ENCODE data around the gene NSFL1C.

The NSFL1C gene

GRCh38 chr20:1442304-1442703 lies 24.3 kb downstream of the NSFL1C start:
- Histone ChIP-seq H3K27me3 (replicated peaks; ENCODE audit: control insufficient read depth, insufficient read depth, low read length, poor library complexity, severe bottlenecking) (no peaks in the 10 kb centered on the region), H3K4me1 (ENCODE audit: control insufficient read depth, insufficient read depth, low read length, poor library complexity, severe bottlenecking) (no peaks in the 10 kb centered on the region), H3K9me3 (ENCODE audit: control insufficient read depth, low read length) (no peaks in the 10 kb centered on the region), H3K27ac (ENCODE audit: insufficient read depth, low read length, poor library complexity, severe bottlenecking) (no peak overlapping the region), H3K4me3 (ENCODE audit: insufficient read depth, low read depth, low read length, poor library complexity, severe bottlenecking) (no peak overlapping the region), H3K36me3 (ENCODE audit: control insufficient read depth, insufficient read depth, low read length) (peaks cover 57% of the 10 kb centered on the region)
- DNase-seq = no peak

- Histone ChIP-seq H3K4me1 (ENCODE audit: control insufficient read depth, insufficient read depth, low read length, poor library complexity, severe bottlenecking) (no peaks in the 10 kb centered on the region), H3K27ac (ENCODE audit: insufficient read depth, low read length, poor library complexity, severe bottlenecking) (no peak overlapping the region), H3K27me3 (replicated peaks; ENCODE audit: control insufficient read depth, insufficient read depth, low read length, poor library complexity, severe bottlenecking) (no peaks in the 10 kb centered on the region), H3K36me3 (ENCODE audit: control insufficient read depth, insufficient read depth, low read length) (peaks cover 47% of the 10 kb centered on the region), H3K4me3 (ENCODE audit: insufficient read depth, low read depth, low read length, poor library complexity, severe bottlenecking) (no peak overlapping the region), H3K9me3 (ENCODE audit: control insufficient read depth, low read length) (no peaks in the 10 kb centered on the region)
- no peak for DNase-seq
Measured at GRCh38 chr20:1441133-1441532, 25.5 kb downstream of the NSFL1C start.

- no peak overlapping the region for H3K27ac ChIP-seq (ENCODE audit: insufficient read depth, low read length, poor library complexity, severe bottlenecking)
- no peaks in the 10 kb centered on the region for H3K27me3 ChIP-seq (replicated peaks; ENCODE audit: control insufficient read depth, insufficient read depth, low read length, poor library complexity, severe bottlenecking)
- H3K4me1 ChIP-seq (ENCODE audit: control insufficient read depth, insufficient read depth, low read length, poor library complexity, severe bottlenecking) = peaks cover 5% of the 10 kb centered on the region
- H3K9me3 ChIP-seq (ENCODE audit: control insufficient read depth, low read length) = no peaks in the 10 kb centered on the region
- DNase-seq = no peak
- H3K4me3 ChIP-seq (ENCODE audit: insufficient read depth, low read depth, low read length, poor library complexity, severe bottlenecking) = no peak overlapping the region
- peaks cover 36% of the 10 kb centered on the region for H3K36me3 ChIP-seq (ENCODE audit: control insufficient read depth, insufficient read depth, low read length)
Measured at GRCh38 chr20:1440024-1440423, 26.6 kb downstream of the NSFL1C start.

- Histone ChIP-seq H3K4me3 (ENCODE audit: insufficient read depth, low read depth, low read length, poor library complexity, severe bottlenecking) (no peak overlapping the region), H3K9me3 (ENCODE audit: control insufficient read depth, low read length) (no peaks in the 10 kb centered on the region), H3K36me3 (ENCODE audit: control insufficient read depth, insufficient read depth, low read length) (peaks cover 23% of the 10 kb centered on the region), H3K27ac (ENCODE audit: insufficient read depth, low read length, poor library complexity, severe bottlenecking) (no peak overlapping the region), H3K27me3 (replicated peaks; ENCODE audit: control insufficient read depth, insufficient read depth, low read length, poor library complexity, severe bottlenecking) (no peaks in the 10 kb centered on the region), H3K4me1 (ENCODE audit: control insufficient read depth, insufficient read depth, low read length, poor library complexity, severe bottlenecking) (peaks cover 13% of the 10 kb centered on the region)
- no peak for DNase-seq
Measured at GRCh38 chr20:1438361-1438760, 28.3 kb downstream of the NSFL1C start.

DNA sequence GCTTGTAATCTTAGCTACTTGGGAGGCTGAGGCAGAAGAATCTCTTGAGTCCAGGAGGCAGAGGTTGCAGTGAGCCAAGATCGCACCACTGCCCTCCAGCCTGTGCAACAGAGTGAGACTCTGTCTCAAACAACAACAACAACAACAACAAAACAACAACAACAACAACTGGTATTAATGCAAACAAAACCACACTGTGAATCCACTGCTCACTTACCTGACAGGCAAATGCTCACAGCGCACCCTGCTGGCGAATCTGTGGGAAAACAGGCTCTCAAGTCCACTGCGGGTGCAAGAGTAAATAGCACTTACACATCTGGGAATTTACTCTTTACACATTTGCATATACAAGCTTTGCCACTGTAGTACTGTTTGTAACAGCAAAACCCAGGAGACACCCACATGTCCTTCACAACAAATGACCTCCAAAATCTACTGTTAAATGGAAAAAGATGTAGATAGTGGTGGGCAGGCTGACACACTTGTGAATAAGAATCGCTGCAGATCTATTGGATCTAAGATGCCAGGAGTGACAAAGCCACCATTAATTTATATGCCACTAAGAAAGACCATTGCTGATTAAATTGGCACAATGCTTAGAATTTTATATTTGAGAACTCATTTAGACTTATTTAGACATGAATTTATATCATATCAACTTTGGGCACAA lies 29.3 kb downstream of the NSFL1C start:
- H3K4me3 ChIP-seq (ENCODE audit: insufficient read depth, low read depth, low read length, poor library complexity, severe bottlenecking) = no peak overlapping the region
- peak; percentile 47 to 70 (median 59) for DNase-seq
- no peaks in the 10 kb centered on the region for H3K9me3 ChIP-seq (ENCODE audit: control insufficient read depth, low read length)
- no peaks in the 10 kb centered on the region for H3K27me3 ChIP-seq (replicated peaks; ENCODE audit: control insufficient read depth, insufficient read depth, low read length, poor library complexity, severe bottlenecking)
- peaks cover 18% of the 10 kb centered on the region for H3K36me3 ChIP-seq (ENCODE audit: control insufficient read depth, insufficient read depth, low read length)
- peaks cover 13% of the 10 kb centered on the region for H3K4me1 ChIP-seq (ENCODE audit: control insufficient read depth, insufficient read depth, low read length, poor library complexity, severe bottlenecking)
- H3K27ac ChIP-seq (ENCODE audit: insufficient read depth, low read length, poor library complexity, severe bottlenecking) = no peak overlapping the region

DNA sequence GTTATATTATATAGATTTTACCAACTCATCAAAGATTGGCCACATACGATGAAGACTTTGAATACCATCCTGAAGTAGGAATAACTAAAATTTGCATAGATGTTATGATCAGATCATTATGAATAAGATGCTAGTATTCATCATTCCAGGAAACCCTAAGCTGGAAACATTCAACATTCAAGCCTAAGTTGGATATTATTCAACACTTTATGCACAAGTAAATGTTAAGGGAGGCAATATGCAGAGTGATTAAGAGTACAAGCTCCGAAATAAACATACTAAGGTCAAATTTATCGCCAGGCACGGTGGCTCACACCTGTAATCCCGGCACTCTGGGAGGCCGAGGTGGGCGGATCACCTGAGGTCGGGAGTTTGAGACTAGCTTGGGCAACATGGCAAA lies 30.4 kb downstream of the NSFL1C start:
- Histone ChIP-seq H3K4me1 (ENCODE audit: control insufficient read depth, insufficient read depth, low read length, poor library complexity, severe bottlenecking) (peaks cover 13% of the 10 kb centered on the region), H3K36me3 (ENCODE audit: control insufficient read depth, insufficient read depth, low read length) (peaks cover 10% of the 10 kb centered on the region), H3K27ac (ENCODE audit: insufficient read depth, low read length, poor library complexity, severe bottlenecking) (no peak overlapping the region), H3K9me3 (ENCODE audit: control insufficient read depth, low read length) (no peaks in the 10 kb centered on the region), H3K27me3 (replicated peaks; ENCODE audit: control insufficient read depth, insufficient read depth, low read length, poor library complexity, severe bottlenecking) (no peaks in the 10 kb centered on the region), H3K4me3 (ENCODE audit: insufficient read depth, low read depth, low read length, poor library complexity, severe bottlenecking) (no peak overlapping the region)
- DNase-seq = no peak

DNA sequence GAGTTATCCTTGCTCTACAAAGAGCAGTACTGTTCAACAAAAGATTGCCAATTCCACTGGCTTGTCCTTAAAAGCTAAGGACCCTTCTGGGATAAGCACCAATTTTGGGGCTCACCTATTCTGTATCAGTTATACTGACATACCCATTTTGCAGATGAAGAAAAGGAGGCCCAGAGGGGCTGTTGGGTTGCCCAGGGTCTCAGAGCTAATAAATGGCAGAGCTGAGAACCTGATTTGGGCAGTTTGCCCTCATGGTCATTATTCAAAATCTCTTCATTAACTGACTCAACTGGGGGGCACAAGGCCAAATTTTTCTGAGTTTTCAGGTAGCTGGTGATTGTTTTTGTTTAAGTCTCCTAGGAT lies 31.3 kb downstream of the NSFL1C start:
- Histone ChIP-seq H3K27ac (ENCODE audit: insufficient read depth, low read length, poor library complexity, severe bottlenecking) (no peak overlapping the region), H3K4me1 (ENCODE audit: control insufficient read depth, insufficient read depth, low read length, poor library complexity, severe bottlenecking) (peaks cover 13% of the 10 kb centered on the region), H3K4me3 (ENCODE audit: insufficient read depth, low read depth, low read length, poor library complexity, severe bottlenecking) (no peak overlapping the region), H3K36me3 (ENCODE audit: control insufficient read depth, insufficient read depth, low read length) (peaks cover 6% of the 10 kb centered on the region), H3K27me3 (replicated peaks; ENCODE audit: control insufficient read depth, insufficient read depth, low read length, poor library complexity, severe bottlenecking) (no peaks in the 10 kb centered on the region), H3K9me3 (ENCODE audit: control insufficient read depth, low read length) (no peaks in the 10 kb centered on the region)
- no peak for DNase-seq

- Histone ChIP-seq H3K27ac (ENCODE audit: insufficient read depth, low read length, poor library complexity, severe bottlenecking) (no peak overlapping the region), H3K36me3 (ENCODE audit: control insufficient read depth, insufficient read depth, low read length) (peaks cover 6% of the 10 kb centered on the region), H3K4me1 (ENCODE audit: control insufficient read depth, insufficient read depth, low read length, poor library complexity, severe bottlenecking) (peaks cover 13% of the 10 kb centered on the region), H3K9me3 (ENCODE audit: control insufficient read depth, low read length) (no peaks in the 10 kb centered on the region), H3K4me3 (ENCODE audit: insufficient read depth, low read depth, low read length, poor library complexity, severe bottlenecking) (no peak overlapping the region), H3K27me3 (replicated peaks; ENCODE audit: control insufficient read depth, insufficient read depth, low read length, poor library complexity, severe bottlenecking) (no peaks in the 10 kb centered on the region)
- peak; percentile 51 to 59 (median 53) for DNase-seq
Measured at GRCh38 chr20:1434571-1435336, 31.9 kb downstream of the NSFL1C start.

GRCh38 chr20:1431158-1431557 lies 35.5 kb downstream of the NSFL1C start:
- no peaks in the 10 kb centered on the region for H3K36me3 ChIP-seq (ENCODE audit: control insufficient read depth, insufficient read depth, low read length)
- no peaks in the 10 kb centered on the region for H3K27me3 ChIP-seq (replicated peaks; ENCODE audit: control insufficient read depth, insufficient read depth, low read length, poor library complexity, severe bottlenecking)
- DNase-seq = no peak
- no peaks in the 10 kb centered on the region for H3K9me3 ChIP-seq (ENCODE audit: control insufficient read depth, low read length)
- no peak overlapping the region for H3K4me3 ChIP-seq (ENCODE audit: insufficient read depth, low read depth, low read length, poor library complexity, severe bottlenecking)
- H3K27ac ChIP-seq (ENCODE audit: insufficient read depth, low read length, poor library complexity, severe bottlenecking) = no peak overlapping the region
- peaks cover 13% of the 10 kb centered on the region for H3K4me1 ChIP-seq (ENCODE audit: control insufficient read depth, insufficient read depth, low read length, poor library complexity, severe bottlenecking)

- H3K27ac ChIP-seq (ENCODE audit: insufficient read depth, low read length, poor library complexity, severe bottlenecking) = no peak overlapping the region
- H3K9me3 ChIP-seq (ENCODE audit: control insufficient read depth, low read length) = no peaks in the 10 kb centered on the region
- peaks cover 8% of the 10 kb centered on the region for H3K4me1 ChIP-seq (ENCODE audit: control insufficient read depth, insufficient read depth, low read length, poor library complexity, severe bottlenecking)
- H3K27me3 ChIP-seq (replicated peaks; ENCODE audit: control insufficient read depth, insufficient read depth, low read length, poor library complexity, severe bottlenecking) = no peaks in the 10 kb centered on the region
- DNase-seq = no peak
- no peaks in the 10 kb centered on the region for H3K36me3 ChIP-seq (ENCODE audit: control insufficient read depth, insufficient read depth, low read length)
- no peak overlapping the region for H3K4me3 ChIP-seq (ENCODE audit: insufficient read depth, low read depth, low read length, poor library complexity, severe bottlenecking)
Measured at GRCh38 chr20:1430004-1430451, 36.6 kb downstream of the NSFL1C start.

Data from effector memory CD4-positive, alpha-beta T cell (primary cell).